ENCODE data around the gene PROX2.

GRCh38 chr14:74861734-74862090, 14.2 kb downstream of the PROX2 start:
- TF ChIP-seq CTCF (optimal IDR thresholded peaks at IDR 0.05 in 1 of 3, IDR thresholded peaks at IDR 0.05 in 1 of 3, conservative IDR thresholded peaks at IDR 0.05 in 1 of 3; ENCODE audit: extremely low read depth in 1 of 3, insufficient read depth in 2 of 3, low read length in 3 of 3), result no peak
- TF ChIP-seq EZH2 (IDR thresholded peaks at IDR 0.05; ENCODE audit: low read length), result no peak
